Liver (tissue), 9 donors: ENCODE measurements around the gene IL11. TPM values are rescaled to one million over a fixed set of nuclear protein-coding genes. Genes with fewer than 3 reads are reported as not detected.

ENCODE experiments used
- DNase-seq: peaks from one replicate; pipeline ENCODE4 v3.0.0-alpha.2; 2017; ENCODE audit warnings: low spot score
- H3K27ac ChIP-seq, 2 donors: one replicate each; pipeline ENCODE4 v1.7.0; 2013; ENCODE audit warnings: inconsistent platforms in 2 of 2, low read length in 2 of 2, control low read depth in 1 of 2, low read depth in 1 of 2, mild to moderate bottlenecking in 1 of 2
- H3K27me3 ChIP-seq, 4 donors: one replicate each; pipeline versions ENCODE4 v1.6.1 to v1.7.0; 2013; ENCODE audit warnings: low read length in 3 of 4, inconsistent platforms in 1 of 4, mild to moderate bottlenecking in 1 of 4, moderate library complexity in 1 of 4; ENCODE audit not compliant: control insufficient read depth in 4 of 4, insufficient read depth in 4 of 4
- H3K36me3 ChIP-seq, 4 donors: one replicate each; pipeline versions ENCODE4 v1.6.1 to v1.7.0; 2013; ENCODE audit warnings: low read length in 3 of 4, mild to moderate bottlenecking in 3 of 4, low read depth in 1 of 4, moderate library complexity in 1 of 4; ENCODE audit not compliant: control insufficient read depth in 4 of 4, insufficient read depth in 3 of 4
- H3K4me1 ChIP-seq, 4 donors: one replicate each; pipeline versions ENCODE4 v1.6.1 to v1.7.0; 2013; ENCODE audit warnings: low read length in 3 of 4, mild to moderate bottlenecking in 3 of 4, moderate library complexity in 1 of 4; ENCODE audit not compliant: control insufficient read depth in 4 of 4, insufficient read depth in 4 of 4
- H3K4me3 ChIP-seq, 3 donors: one replicate each; pipeline versions ENCODE4 v1.6.1 to v1.7.0; 2013; ENCODE audit warnings: low read length in 3 of 3, control low read depth in 1 of 3, low read depth in 1 of 3, mild to moderate bottlenecking in 1 of 3
- H3K9ac ChIP-seq, 2 donors: one replicate each; pipeline ENCODE4 v1.7.0; 2013; ENCODE audit warnings: low read length in 2 of 2, mild to moderate bottlenecking in 2 of 2, moderate library complexity in 2 of 2, control low read depth in 1 of 2, low read depth in 1 of 2
- H3K9me3 ChIP-seq, 4 donors: one replicate each; pipeline versions ENCODE4 v1.6.1 to v1.7.0; 2013; ENCODE audit warnings: low read length in 3 of 4; ENCODE audit not compliant: control insufficient read depth in 4 of 4
- EGR1 ChIP-seq, 2 donors: IDR thresholded peaks; 2 replicates each; pipeline ENCODE4 v1.6.1; 2016 to 2018; ENCODE audit warnings: antibody characterized with exemption in 2 of 2, low read depth in 2 of 2
- FOXA1 ChIP-seq: IDR thresholded peaks from 2 replicates; pipeline ENCODE4 v1.6.1; 2016; ENCODE audit warnings: antibody characterized with exemption
- FOXA2 ChIP-seq: IDR thresholded peaks from 2 replicates; pipeline ENCODE4 v1.6.1; 2016; ENCODE audit warnings: antibody characterized with exemption
- HNF4G ChIP-seq: IDR thresholded peaks from 2 replicates; pipeline ENCODE4 v1.6.1; 2016; ENCODE audit warnings: antibody characterized with exemption
- JUND ChIP-seq, 2 donors: IDR thresholded peaks; 2 replicates each; pipeline ENCODE4 v1.6.1; 2016; ENCODE audit warnings: antibody characterized with exemption in 2 of 2
- NR2F2 ChIP-seq: IDR thresholded peaks from 2 replicates; pipeline ENCODE4 v1.6.1; 2016; ENCODE audit warnings: antibody characterized with exemption
- RAD21 ChIP-seq, 2 donors: IDR thresholded peaks; 2 replicates each; pipeline ENCODE4 v1.6.1; 2016; ENCODE audit warnings: antibody characterized with exemption in 2 of 2, mild to moderate bottlenecking in 2 of 2
- SP1 ChIP-seq: IDR thresholded peaks from 2 replicates; pipeline ENCODE4 v1.6.1; 2018; ENCODE audit warnings: antibody characterized with exemption, mild to moderate bottlenecking
- WGBS: extraction: QIAGEN DNeasy Blood & Tissue Kit; methylation state at CpG from one replicate; pipeline ENCODE4 v1.1.7; 2013; 5-methylcytosine and 5-hydroxymethylcytosine counted together
- polyA plus RNA-seq, 2 donors: library from polyadenylated mRNA; stranded (reverse) in 1 of 2; unstranded in 1 of 2; fragments of 200-250 nt in 1 of 2; fragments of >200 nt in 1 of 2; fragmentation: Nextera tagmentation in 1 of 2; extraction: Ambion mirVana in 1 of 2; gene quantifications; one replicate each; pipeline versions ENCODE4 v1.2.1 to v1.2.3, GENCODE V29; 2013 to 2015
- total RNA-seq, 2 donors: library from RNA; depleted of rRNA; stranded (reverse); fragments of >200 nt; gene quantifications; one replicate each; pipeline ENCODE4 v1.2.3, GENCODE V29; 2014
- TF ChIP-seq, protein P1 (sequence below): IDR thresholded peaks from 2 replicates; pipeline ENCODE4 v1.6.1; 2016; ENCODE audit warnings: antibody characterized with exemption
- TF ChIP-seq, protein P2 (sequence below): IDR thresholded peaks from 2 replicates; pipeline ENCODE4 v1.6.1; 2016; ENCODE audit warnings: antibody characterized with exemption
- TF ChIP-seq, protein P3 (sequence below): IDR thresholded peaks from 2 replicates; pipeline ENCODE4 v1.6.1; 2016; ENCODE audit warnings: antibody characterized with exemption, mild to moderate bottlenecking
- TF ChIP-seq, protein P4 (sequence below): IDR thresholded peaks from 2 replicates; pipeline ENCODE4 v1.6.1; 2016; ENCODE audit warnings: antibody characterized with exemption
- donor health status: healthy.
- donor health status: healthy.
- donor health status: healthy.
- donor health status: healthy.
- donor health status: healthy.

Gene IL11
- total and polyA plus RNA-seq, 4 donors, result not detected

DNA sequence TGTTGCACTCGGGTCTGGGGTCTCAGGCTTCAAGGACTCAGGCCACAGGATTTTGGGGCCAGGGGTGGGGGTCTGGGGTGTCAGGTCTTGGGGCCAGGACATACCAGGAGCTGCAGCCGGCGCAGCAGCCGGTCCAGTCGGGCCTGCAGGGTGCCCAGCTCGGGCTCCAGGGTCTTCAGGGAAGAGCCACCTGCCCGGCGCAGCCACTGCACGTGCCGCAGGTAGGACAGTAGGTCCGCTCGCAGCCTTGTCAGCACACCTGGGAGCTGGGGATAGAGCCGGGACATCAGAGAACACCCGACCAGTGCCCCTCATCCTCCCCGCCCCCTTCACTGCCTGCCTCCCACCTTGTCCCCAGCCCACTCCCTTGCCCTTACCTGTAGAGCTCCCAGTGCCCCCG, 2.2 kb downstream of the IL11 start:
- TF ChIP-seq, protein P1, sequence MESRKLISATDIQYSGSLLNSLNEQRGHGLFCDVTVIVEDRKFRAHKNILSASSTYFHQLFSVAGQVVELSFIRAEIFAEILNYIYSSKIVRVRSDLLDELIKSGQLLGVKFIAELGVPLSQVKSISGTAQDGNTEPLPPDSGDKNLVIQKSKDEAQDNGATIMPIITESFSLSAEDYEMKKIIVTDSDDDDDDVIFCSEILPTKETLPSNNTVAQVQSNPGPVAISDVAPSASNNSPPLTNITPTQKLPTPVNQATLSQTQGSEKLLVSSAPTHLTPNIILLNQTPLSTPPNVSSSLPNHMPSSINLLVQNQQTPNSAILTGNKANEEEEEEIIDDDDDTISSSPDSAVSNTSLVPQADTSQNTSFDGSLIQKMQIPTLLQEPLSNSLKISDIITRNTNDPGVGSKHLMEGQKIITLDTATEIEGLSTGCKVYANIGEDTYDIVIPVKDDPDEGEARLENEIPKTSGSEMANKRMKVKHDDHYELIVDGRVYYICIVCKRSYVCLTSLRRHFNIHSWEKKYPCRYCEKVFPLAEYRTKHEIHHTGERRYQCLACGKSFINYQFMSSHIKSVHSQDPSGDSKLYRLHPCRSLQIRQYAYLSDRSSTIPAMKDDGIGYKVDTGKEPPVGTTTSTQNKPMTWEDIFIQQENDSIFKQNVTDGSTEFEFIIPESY, result no peak
- TF ChIP-seq SP1 (no peak), EGR1 (IDR thresholded peaks at IDR 0.05; ENCODE audit: low read depth in 2 of 2) (no peak), JUND (IDR thresholded peaks at IDR 0.05) (no peak), FOXA2 (no peak), RAD21 (IDR thresholded peaks at IDR 0.05) (no peak), HNF4G (no peak), NR2F2 (no peak)
- TF ChIP-seq, protein P2, sequence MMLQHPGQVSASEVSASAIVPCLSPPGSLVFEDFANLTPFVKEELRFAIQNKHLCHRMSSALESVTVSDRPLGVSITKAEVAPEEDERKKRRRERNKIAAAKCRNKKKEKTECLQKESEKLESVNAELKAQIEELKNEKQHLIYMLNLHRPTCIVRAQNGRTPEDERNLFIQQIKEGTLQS, result no peak
- TF ChIP-seq, protein P3, sequence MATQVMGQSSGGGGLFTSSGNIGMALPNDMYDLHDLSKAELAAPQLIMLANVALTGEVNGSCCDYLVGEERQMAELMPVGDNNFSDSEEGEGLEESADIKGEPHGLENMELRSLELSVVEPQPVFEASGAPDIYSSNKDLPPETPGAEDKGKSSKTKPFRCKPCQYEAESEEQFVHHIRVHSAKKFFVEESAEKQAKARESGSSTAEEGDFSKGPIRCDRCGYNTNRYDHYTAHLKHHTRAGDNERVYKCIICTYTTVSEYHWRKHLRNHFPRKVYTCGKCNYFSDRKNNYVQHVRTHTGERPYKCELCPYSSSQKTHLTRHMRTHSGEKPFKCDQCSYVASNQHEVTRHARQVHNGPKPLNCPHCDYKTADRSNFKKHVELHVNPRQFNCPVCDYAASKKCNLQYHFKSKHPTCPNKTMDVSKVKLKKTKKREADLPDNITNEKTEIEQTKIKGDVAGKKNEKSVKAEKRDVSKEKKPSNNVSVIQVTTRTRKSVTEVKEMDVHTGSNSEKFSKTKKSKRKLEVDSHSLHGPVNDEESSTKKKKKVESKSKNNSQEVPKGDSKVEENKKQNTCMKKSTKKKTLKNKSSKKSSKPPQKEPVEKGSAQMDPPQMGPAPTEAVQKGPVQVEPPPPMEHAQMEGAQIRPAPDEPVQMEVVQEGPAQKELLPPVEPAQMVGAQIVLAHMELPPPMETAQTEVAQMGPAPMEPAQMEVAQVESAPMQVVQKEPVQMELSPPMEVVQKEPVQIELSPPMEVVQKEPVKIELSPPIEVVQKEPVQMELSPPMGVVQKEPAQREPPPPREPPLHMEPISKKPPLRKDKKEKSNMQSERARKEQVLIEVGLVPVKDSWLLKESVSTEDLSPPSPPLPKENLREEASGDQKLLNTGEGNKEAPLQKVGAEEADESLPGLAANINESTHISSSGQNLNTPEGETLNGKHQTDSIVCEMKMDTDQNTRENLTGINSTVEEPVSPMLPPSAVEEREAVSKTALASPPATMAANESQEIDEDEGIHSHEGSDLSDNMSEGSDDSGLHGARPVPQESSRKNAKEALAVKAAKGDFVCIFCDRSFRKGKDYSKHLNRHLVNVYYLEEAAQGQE, result no peak
- DNase-seq, result no peak
- Histone ChIP-seq H3K9ac (no peak overlapping the region), H3K36me3 (no peaks in the 10 kb centered on the region), H3K27ac (no peak overlapping the region), H3K4me1 (peaks cover 0 to 9% (median 1%) of the 10 kb centered on the region in 4 donors), H3K9me3 (no peaks in the 10 kb centered on the region), H3K4me3 (no peak overlapping the region), H3K27me3 (peaks cover 0 to 11% (median 7%) of the 10 kb centered on the region in 4 donors)
- WGBS, result 75% methylated on average over 16 of the region's 16 CpGs

DNA sequence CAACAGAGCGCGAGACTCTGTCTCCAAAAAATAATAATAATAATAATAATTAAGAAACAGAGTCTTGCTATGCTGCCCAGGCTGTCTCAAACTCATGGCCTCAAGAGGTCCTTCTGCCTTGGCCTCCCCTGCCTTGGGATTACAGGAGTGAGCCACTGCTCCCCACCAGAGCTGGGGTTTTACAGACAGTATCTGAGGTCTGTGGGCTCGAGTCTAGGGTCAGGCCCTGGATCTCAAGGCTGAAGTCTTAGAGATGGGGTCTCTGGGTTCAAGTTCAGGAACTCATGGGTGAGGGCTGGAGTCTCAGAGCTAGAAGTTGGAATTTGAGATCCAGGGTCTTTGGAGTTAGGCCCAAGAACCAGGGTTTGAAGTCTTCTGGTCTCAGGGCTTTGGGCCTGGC, 3.5 kb downstream of the IL11 start:
- TF ChIP-seq RAD21 (IDR thresholded peaks at IDR 0.05), result no peak
- TF ChIP-seq, protein P4, sequence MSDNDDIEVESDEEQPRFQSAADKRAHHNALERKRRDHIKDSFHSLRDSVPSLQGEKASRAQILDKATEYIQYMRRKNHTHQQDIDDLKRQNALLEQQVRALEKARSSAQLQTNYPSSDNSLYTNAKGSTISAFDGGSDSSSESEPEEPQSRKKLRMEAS, result no peak
- TF ChIP-seq, protein P3, result no peak
- TF ChIP-seq NR2F2, result no peak
- no peak for TF ChIP-seq FOXA1
- peaks cover 0 to 9% (median 1%) of the 10 kb centered on the region in 4 donors for H3K4me1 ChIP-seq
- no peak for DNase-seq
- H3K4me3 ChIP-seq, result no peak overlapping the region
- no peak overlapping the region for H3K9ac ChIP-seq
- WGBS, result 65% methylated on average over 3 of the region's 3 CpGs
- H3K9me3 ChIP-seq, result no peaks in the 10 kb centered on the region
- peaks cover 0 to 7% (median under 1%) of the 10 kb centered on the region in 4 donors for H3K27me3 ChIP-seq
- no peak overlapping the region for H3K27ac ChIP-seq
- no peaks in the 10 kb centered on the region for H3K36me3 ChIP-seq
